ENCODE measurements around the gene ARFRP1.
A peak's percentile ranks its signal among the peaks of the same experiment; 100 is the strongest.

The ARFRP1 gene

DNA sequence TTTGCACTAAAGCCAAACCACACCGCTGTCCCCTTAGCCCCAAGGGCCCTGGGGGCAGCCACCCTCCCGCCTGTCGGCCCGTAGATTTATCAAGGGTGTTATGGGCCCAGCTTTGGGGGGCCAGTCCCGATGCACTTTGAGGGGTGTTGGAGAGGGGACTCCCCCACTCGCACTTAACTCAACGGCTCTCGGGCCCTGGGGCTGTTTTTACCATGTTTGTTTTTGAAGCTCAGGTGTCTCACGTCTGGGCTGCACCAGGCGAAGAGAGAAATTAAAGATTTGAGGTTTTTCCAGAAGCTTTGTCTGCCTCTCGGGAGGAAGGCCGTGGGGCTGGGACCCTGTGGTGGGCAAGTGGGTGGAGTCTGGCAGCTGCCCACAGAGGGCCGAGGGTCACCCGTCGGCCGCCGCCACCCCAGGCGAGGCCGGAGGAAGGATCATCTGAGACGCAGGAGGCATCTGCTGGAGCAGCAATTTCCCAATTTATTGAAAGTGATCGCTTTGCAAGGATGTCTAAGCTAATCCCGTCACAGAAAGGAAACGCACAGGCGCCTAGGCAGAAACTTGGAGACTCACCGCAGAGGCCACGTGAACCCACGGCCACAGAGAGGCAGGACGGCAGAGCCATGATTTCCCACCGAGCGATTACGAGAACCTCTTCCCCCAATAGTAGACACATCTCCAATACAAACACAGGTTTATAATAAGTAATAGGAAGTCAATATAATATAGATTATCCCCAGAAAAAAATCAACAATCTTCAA lies 35.6 kb upstream of the ARFRP1 start:
- DNase-seq = no peak

DNA sequence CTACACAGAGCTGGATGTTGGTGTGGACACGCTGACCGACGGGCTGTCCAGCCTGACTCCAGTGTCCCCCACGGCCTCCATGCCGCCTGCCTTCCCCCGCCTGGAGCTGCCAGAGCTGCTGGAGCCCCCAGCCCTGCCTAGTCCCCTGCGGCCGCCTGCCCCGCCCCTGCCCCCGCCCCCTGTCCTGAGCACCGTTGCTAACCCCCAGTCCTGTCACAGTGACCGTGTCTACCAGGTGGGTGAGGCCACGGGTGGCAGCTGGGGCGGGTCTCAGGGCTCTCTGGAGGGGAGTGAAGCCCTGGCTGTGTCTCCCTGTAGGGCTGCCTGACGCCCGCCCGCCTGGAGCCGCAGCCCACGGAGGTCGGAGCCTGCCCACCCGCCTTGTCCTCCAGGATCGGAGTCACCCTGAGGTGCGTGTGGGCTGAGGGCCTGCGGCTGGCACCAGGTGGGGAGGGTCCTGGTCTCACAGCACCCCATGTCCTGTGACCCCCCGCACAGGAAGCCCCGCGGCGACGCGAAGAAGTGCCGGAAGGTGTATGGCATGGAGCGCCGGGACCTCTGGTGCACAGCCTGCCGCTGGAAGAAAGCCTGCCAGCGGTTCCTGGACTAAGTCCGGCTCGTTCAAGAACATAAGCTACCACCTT lies 34.7 kb upstream of the ARFRP1 start:
- DNase-seq = no peak

DNA sequence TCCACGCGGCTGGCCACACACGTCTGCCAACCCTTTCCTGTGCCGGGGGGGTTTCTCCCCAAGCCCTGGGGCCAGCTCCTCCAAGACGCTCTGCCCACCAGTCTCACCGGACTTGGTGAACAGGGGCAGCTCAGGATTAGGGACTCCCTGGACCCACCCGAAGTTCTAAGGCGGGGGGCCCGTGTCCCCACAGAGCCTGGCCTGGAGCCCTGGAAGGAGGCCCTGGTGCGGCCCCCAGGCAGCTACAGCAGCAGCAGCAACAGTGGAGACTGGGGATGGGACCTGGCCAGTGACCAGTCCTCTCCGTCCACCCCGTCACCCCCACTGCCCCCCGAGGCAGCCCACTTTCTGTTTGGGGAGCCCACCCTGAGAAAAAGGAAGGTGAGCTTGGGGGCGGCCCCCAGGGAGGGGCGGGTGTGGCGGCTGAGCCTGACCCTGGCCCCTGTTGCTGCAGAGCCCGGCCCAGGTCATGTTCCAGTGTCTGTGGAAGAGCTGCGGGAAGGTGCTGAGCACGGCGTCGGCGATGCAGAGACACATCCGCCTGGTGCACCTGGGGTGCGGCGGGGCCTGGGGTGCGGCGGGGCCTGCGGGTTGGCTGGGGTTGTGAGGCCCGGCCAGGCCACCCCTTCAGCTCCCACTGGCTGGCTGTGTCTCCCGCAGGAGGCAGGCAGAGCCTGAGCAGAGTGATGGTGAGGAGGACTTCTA lies 34.1 kb upstream of the ARFRP1 start:
- no peak for DNase-seq

DNA sequence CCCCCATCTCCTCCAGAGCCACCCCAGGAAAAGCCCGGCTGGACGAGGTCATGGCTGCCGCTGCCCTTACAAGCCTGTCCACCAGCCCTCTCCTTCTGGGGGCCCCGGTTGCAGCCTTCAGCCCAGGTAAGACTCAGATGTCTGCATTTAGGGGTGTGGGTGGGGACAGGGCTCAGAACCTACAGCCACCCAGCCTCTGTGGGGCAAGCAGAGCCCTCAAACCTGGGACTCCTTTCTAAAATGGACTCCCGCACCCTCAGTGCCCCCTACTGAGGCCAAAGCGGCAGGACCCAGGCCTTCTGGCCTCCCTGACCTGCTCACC lies 33.5 kb upstream of the ARFRP1 start:
- DNase-seq = no peak

DNA sequence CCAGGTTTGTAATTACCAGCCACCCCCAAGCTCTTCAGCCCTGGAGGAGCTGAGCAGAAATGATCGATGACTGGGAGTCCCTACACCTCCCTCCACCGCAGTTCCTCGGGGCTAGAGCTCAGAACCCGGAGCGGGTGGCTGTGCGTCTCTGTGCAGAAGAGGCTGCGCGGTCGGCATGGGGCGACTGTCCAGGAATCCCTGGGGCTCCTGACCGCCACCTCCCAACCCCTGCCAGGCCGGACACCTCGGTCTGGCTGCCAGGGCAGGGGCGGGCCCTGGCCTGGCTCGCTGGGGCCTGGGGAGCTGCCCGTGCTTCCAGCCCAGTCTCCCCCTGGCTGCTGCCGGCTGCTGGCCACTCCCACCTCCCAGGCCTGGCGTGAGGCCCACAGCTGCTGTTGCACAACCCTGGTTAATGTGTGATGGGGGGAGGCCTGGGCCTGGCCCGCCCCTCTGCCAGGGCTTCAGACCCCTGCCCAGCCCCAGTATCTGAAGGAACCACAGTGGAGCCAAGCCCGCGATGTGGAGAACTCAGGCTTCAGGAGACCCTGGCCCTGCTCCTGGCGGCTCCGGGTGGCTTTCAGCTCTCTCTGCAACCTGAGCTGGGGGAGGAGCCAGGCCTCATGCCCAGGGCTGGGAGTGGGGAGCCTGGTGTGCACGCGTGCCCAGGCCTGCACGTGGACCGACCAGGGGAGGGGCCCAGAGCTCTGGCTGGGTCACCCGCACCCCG lies 33.0 kb upstream of the ARFRP1 start:
- no peak for DNase-seq

DNA sequence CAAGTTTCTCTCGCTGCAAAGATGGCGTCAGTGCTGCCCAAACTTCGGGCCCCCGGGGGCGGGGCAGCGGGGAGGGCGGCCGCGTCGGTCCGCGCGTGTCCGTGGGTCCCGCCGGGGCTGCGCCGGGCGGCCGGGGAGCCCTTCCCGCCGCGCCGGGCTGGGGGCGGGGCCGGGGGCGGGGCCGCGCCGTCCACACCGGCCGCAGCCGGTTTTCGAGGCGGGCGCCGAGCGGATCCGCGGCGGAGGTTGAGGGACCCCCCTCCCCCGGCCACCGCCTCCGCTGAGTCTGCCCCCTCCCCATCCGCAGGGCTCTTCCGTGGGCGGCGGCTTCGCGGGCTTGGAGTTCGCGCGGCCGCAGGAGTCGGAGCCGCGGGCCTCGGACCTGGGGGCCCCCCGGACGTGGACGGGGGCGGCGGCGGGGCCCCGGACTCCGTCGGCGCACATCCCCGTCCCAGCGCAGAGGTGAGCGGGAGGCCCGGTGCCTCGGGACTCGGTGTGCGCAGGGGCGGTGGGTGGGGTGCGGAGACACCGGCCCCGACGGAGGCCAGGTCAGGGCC lies 32.4 kb upstream of the ARFRP1 start:
- DNase-seq = peak; percentile 53

DNA sequence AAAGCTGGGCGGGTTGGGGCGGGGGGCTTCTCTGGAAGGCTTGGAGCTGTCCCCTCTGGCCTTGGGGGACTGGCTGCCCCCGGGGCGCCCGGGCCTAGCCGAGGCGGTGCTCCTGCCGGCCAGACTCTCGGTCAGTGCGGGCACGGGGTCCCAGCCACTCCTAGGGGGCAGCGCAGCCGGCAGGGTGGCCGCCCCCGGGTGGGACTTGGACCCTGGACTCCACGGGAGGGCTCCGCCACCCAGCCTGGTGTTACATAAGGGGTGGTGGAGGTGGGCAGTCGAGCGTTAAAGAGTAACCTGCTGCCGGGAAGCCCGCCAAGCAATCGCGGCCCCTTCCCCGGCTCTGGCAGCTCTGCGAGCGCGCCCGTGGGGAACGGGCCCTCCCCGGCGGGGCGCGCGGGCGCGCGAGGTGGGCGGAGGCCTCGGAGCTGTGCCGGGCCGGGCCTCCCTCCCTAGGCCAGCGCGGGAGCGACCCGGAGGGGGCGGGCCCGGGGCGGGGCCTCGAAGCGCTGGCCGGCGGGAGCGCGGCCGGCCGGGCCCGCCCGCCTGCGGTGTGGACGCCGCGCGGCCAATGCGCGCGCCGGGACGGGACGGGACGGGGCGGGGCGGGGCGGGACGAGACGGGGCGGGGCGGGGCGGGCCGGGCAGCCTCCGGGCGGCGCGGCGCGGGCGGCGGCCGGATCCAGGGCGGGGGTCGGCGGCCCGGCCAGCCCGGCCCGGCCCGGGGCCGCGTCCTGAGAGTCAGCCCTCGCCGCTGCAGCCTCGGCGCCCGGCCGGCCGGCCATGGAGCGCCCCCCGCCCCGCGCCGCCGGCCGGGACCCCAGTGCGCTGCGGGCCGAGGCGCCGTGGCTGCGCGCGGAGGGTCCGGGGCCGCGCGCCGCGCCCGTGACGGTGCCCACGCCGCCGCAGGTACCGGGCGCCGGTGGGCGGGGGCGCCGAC lies 31.6 kb upstream of the ARFRP1 start, which contains the start of gene SLC2A4RG:
TSS of gene SLC2A4RG (plus strand) at position 647 of the 940 bp plus-strand sequence. CDS start at position 784, 137 bp downstream.
- peak; percentile 57 for DNase-seq

DNA sequence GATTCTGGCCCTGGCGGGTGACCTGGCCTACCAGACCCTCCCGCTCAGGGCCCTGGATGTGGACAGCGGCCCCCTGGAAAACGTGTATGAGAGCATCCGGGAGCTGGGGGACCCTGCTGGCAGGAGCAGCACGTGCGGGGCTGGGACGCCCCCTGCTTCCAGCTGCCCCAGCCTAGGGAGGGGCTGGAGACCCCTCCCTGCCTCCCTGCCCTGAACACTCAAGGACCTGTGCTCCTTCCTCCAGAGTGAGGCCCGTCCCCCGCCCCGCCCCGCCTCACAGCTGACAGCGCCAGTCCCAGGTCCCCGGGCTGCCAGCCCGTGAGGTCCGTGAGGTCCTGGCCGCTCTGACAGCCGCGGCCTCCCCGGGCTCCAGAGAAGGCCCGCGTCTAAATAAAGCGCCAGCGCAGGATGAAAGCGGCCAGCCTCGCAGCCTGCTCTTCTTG lies 30.9 kb upstream of the ARFRP1 start:
- DNase-seq = peak; percentile 51

DNA sequence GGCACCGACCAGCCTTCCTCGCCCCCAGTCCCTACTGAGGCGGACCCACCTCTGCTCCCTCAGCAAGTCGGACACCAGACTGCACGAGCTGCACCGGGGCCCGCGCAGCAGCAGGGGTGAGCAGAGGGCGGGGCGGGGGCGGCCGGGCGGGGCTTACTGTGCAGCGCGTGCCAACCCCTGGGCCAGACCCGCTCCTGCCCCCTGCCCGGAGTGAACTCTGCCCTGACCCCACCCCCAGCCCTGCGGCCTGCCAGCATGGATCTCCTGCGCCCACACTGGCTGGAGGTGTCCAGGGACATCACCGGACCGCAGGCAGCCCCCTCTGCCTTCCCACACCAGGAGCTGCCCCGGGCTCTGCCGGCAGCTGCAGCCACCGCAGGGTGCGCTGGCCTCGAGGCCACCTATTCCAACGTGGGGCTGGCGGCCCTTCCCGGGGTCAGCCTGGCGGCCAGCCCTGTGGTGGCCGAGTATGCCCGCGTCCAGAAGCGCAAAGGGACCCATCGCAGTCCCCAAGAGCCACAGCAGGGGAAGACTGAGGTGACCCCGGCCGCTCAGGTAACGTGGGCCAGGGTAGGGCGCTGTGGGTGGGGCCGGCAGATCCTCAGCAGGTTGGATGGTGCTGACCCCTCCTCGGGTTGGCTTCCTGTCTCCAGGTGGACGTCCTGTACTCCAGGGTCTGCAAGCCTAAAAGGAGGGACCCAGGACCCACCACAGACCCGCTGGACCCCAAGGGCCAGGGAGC lies 30.3 kb upstream of the ARFRP1 start:
- DNase-seq = no peak

DNA sequence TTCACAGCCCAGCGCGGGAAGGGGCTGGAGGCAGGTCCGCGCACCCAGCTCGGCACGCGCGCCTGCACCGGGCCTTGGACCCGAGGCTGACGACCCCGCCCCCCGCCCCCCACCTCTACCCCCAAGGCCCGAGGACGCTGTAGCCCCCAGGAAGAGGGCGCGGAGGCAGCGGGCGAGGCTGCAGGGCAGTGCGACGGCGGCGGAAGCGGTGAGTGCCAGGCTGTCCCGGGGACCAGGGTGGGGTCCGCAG lies 29.8 kb upstream of the ARFRP1 start:
- no peak for DNase-seq

DNA sequence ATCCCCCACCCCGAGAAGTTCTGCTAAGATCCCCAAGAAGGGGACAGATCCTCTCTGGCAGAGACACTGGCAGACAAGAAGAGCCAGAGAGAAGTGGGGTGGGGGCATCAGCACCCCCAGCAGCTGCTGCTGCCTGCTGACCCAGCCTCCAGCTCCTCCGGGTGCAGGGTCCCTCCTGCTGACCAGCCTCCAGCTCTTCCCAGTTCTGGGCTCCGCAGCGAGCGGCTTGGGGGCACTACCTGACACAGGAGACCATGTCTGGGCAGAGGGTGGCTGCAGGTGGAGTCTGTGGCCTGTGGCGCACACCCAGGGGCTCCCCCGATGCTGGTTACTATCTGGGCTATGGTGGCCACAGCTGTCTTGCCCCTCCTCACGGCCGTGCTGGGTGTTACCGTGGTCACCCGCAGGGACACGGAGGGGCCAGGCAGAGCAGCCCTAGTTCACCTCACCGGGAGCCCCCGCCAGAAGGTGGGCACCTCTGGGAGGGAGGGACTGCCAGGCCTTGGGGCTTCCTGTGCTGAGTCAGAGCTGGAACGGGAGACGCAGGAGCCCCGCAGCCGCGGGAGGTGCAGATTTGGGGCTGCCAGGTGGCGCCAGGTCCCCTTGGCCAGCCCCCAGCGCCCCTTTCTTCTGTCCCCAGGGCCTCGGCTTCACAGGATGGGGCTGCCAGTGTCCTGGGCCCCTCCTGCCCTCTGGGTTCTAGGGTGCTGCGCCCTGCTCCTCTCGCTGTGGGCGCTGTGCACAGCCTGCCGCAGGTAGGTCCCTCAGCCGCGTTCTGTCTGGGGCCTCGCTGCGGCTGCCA lies 29.3 kb upstream of the ARFRP1 start:
- DNase-seq = peak; percentile 54

DNA sequence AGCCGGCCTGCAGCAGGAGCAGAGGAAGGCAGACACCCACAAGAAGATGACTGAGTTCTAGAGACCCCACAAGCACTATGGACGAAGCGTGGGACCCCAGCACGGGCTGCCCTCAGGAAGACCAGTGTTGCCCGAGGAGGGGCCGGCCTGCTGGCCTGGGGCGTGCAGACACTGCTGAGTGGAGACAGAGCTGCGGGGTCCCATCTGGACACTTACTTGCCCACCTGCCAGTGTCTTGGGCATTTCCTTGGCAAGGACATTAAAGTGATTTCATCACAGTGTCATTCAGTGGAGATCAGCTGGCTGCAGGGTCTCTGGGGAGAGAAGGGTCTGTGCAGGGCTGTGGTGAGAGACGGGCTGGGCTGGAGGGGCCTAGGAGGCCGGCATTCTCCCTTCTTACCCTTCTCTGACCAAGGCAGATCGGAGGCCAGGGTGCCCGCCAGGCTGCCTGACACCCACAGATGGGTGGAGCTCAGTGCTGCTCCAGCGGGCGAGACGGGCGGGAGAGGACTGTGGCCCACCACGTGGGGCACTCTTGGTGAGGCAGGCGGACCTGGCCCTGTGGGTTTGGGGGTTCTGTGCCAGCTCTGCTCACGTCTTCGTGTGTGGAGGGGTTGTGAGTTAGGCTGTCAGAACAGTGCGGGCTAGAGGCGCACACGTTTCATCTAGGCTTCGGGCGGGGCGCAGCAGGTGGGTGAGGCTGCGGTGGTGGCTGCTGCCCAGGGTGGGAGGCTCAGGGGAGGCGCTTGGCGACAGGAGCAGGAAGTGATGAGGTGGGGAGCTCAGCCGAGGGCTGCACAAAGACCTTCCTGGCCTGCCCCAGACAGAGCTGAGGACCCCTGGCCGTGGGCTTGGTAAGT lies 28.3 kb upstream of the ARFRP1 start, which contains the start of gene LIME1:
TSS of gene LIME1 (plus strand) at position 806 of the 860 bp plus-strand sequence. CDS start 886 bp downstream, outside the sequence.
- peak; percentile 70 for DNase-seq

DNA sequence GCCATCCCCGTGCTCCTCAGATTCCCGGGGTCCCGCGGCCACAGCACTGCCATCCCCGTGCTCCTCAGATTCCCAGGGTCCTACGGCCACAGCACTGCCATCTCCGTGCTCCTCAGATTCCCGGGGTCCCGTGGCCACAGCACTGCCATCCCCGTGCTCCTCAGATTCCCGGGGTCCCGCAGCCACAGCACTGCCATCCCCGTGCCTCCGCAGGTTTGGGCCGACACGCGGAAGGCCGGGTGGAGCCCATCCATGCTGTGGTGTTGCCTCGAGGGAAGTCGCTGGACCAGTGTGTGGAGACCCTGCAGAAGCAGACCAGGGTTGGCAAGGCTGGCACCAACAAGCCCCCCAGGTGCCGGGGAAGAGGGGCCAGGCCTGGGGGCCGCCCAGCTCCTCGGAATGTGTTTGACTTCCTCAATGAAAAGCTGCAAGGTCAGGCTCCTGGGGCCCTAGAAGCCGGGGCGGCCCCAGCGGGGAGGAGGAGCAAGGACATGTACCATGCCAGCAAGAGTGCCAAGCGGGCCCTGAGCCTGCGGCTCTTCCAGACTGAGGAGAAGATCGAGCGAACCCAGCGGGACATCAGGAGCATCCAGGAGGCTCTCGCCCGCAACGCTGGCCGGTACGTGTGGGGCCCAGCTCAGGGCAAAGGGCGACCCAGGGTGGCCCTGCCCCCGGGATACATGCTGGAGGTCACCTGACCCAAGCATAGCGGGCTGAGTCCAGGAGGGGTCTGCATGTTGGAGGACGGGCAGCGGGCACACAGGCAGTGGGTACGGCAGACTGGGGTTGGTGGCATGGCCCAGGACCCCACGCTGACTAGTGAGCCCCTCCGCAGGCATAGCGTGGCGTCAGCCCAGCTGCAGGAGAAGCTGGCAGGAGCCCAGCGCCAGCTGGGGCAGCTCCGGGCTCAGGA lies 27.4 kb upstream of the ARFRP1 start:
- DNase-seq = no peak

DNA sequence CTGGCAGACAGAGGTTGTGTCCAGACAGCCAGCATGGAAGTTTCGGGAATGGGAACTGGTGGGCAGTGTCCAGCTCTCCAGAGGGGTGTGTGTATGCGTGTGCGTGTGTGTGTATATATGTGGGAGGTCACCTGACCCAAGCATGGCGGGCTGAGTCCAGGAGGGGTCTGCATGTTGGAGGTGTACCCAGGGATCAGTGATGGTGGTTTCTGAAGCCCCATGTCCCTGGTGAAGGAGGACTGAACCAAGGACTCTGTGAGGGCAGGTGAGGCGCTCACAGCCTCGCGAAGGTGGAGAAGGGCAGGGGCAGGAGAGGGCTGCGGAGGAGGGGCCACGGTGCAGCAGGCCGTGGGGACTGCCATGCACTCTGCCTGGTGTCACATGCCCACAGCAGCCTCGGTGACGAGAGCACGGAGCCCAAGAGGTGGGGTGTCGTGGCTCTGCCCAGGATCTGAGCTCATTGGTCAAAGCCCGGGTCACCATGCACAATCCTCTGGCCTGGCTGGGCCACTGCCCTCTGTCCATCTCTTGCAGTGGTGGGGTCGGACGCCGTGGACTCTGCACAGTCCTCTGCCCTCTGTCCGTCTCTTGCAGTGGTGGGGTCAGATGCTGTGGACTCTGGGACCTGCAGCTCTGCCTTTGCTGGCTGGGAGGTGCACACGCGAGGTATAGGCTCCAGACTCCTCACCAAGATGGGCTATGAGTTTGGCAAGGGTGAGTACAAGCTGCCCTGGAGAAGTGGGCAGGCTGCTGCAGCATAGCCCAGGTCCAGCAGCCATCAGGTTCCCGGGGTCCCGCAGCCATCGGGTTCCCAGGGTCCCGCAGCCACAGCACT lies 26.6 kb upstream of the ARFRP1 start:
- no peak for DNase-seq

DNA sequence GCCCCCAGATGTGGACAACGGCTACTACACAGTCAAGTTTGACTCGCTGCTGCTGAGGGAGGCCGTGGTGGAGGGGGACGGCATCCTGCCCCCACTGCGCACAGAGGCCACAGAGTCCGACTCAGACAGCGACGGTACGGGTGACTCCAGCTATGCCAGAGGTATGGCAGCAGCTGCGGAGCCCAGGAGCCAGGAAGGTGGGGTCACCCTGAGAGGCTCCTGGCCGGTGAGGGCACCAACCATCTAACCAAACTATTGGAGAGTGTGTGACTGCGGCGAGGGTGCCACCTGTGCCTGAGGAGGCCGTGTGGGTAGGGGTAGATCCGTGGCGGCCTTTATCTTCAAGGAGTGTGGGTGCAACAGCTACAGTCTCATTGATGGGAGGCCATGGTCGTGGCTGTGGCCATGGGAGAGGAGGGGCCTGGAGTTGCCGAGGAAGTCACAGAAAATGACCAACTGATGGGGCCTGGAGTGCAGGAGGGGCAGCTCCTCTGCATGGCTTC lies 25.9 kb upstream of the ARFRP1 start:
- no peak for DNase-seq

DNA sequence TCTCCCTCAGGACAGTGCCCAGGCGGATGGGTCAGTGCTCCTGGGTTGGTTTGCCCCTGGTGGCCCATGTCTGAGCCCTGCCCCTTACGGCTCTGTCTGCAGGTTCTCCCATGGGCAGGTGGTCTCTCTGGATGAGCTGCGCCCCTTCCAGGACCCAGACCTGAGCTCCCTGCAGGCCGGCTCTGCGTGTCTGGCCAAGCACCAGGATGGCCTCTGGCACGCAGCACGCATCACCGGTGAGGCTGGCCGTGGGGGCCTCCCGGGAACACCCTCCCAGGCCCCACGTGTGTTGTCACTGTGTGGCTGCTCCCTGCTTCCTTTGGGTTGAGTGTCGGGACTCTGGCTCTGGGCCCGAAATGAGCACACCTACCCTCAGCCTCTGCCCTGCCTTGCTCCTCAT lies 25.3 kb upstream of the ARFRP1 start:
- no peak for DNase-seq
